Measurements from ENCODE around the gene COQ8B.
"Not testable (repeated sequence)": the region's sequence is repeated elsewhere in the genome, so short reads cannot be mapped to it uniquely, and the experiment has no call there.

Gene COQ8B

DNA sequence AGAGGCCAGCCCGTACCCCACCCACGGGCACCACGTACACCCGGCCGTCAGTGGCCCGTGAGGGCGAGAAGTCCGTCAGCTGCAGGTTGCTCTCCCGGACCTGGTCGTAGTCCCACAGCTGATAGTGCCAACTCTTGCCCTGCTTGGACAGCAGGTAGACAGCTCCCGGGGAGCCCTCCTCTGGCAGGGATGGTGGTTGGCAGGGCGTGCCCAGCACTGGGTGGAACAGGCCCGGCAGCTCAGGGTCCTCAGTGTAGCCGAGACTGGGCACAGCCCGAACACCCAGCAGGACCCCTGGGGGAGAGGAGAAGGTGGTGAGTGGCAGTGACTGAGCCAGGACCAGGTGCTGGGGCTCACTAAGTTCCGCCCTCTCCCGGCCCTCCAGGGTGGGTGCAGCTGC lies 25.8 kb upstream of the COQ8B start:
- DNase-seq (ENCODE audit: low spot score) = no peak

DNA sequence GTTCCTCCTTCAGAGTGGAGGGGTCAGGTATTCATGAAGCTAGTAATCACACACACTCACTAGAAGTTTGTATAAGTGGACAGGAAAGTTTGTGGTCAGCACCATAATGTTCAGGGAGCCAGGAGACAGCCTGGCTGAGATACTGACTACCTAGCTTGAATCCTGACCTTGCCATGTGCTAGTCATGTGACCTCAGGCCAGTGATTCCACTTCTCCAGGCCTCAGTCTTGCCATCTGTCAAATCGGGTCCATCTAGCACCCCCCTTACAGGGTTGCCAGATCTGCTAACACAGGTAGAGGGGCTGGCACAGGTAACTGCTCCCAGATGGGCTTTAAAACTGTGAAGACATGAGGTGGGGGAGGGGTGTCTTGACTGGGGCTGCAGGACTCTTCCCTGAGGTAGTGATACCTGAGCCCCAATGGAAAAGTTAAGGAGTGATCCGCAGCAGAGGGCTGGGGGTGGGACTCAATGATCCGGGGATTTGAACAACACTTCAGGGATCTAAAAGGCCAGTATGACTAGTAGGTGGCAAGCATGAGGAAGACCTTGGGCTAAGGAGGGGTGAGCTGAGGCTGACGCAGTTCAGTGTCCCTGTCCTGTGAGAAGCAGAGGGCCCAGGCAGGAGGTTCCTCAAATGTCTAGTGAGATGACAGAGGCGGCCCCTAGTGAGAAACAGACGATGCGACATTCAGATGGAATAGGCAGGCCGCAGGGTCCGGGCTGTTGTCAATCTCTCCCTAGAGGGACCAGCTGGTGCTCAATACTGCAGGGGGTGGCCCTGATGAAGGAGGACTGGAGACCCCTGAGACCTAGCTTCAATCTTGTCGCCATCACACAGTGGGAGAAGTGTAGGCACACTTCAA lies 25.1 kb upstream of the COQ8B start:
- DNase-seq (ENCODE audit: low spot score) = no peak

DNA sequence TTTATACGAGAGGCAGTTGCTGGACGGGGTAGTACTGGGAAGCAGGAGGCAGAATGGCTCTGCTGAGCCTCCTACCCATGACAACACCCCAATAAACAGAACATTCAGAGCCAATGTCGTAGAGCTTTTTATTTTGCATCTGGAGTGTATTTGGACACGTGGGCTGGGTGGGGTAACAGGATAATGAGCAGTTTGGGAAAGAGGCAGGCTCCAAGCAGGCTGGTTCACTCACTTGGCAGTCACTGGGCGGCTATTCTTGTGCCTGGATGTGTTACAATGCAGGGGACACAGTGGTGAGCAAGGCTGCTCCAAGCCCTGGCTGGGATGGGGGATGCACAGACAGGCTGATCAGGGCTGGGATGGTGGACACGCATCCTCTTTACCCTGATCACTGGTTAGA lies 24.1 kb upstream of the COQ8B start:
- no peak for DNase-seq (ENCODE audit: low spot score)

DNA sequence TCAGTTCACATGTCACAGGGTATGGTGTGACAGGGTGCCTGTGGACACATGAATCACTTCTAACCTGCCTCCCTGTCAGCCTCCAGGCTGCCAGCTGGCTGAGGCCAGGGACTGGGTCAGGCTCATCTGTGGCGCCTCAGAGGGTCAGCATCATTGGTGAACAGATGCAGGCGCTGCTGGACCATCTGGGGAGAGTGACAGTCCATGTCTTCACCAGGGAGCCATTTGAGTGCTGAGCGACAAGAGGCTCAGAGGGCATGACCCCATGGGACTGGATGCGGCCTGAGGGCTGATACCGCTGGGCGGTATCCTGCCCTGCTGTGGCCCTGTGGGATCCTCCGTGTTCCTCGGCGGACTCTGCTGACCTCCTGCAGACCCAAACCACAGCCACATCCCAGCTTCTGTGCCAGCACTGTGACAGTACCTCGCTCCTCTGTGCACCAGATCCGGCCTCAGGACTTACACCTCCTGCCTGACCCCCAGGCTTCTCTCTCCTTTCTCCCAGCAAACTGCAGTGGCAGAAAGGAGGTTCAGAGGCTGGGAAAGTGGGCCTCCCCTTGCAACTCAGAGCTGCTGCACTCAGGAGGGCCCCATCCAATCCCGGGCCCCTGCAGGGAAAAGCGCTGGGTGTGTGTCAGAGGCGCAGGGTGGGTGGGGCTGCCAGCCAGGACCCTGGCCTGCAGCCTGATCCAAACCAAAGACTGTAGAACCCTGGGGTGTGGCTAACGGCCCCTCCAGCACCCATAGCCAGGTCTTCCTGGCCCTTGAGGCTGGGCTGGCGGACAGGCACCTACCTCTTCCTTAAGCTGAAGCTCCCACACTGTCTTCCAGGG lies 23.4 kb upstream of the COQ8B start:
- DNase-seq (ENCODE audit: low spot score) = no peak

DNA sequence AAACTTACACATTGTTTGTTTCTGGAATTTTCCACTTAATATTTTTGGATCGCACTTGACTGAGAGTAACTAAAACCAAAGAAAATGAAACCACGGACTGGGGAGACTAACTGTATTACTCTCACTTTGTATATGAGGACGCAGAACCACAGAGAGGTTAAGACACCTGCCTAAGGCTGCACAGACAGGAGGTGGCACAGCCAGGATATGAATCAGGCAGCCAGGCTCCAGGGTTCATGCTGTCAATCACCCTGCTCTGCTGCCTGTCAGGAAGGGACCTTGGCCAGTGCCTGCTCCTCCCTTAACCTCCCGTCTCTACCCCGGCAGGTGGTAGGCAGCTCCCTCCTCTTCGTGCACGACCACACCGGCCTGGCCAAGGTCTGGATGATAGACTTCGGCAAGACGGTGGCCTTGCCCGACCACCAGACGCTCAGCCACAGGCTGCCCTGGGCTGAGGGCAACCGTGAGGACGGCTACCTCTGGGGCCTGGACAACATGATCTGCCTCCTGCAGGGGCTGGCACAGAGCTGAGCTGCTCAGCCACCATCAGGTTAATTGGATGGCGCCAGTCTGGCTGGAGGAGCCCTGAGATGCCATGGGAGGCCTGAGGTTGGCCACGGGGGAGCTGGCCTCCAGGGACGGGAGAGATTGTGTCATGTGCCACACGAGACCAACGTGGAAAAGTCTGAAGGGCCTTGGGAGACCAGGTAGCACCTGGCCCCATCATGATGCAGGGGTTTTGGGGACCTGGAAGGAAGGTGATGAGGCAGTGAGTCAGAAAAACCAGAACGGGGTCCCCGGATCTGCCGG lies 22.5 kb upstream of the COQ8B start:
- no peak for DNase-seq (ENCODE audit: low spot score)

DNA sequence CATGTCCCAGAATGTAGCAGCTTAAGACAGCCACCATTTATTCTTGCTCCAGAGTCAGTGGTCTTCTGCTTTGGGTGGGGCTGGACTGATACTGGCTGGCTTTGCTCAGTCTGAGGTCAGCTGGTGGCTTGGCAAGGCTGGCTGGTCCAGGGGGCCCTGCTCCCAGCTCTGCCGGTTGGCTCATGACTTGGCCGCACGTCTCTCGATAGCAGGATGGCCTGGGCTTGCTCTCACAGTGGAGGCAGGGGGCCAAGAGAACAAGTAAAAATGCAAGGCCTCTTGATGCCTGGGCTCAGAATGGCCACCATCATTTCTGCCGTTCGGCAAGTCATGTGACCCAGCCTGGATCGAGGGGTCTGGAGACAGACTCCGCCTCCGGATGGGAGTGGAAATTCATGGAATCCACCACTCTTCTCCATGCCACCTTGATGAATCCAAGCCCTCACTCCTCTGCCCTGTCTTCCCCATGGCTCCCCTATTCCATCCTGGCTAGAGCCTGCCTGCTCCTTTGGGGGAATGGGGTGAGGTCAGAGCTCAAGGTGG lies 20.5 kb upstream of the COQ8B start:
- no peak for DNase-seq (ENCODE audit: low spot score)

DNA sequence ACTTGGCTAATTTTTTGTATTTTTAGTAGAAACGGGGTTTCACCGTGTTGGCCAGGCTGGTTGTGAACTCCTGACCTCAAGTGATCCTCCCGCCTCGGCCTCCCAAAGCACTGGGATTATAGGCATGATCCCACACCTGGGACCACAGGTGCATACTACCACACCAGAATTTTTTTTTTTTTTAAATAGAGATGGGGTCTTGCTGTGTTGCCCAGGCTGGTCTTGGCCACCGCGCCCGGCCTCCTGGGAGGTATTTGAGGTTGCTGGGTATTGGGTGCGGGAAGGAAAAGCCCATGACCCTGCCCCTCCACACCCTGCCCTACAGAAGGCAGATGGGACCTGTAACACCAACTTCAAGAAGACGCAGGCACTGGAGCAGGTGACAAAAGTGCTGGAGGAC lies 20.0 kb upstream of the COQ8B start:
- no peak for DNase-seq (ENCODE audit: low spot score)

DNA sequence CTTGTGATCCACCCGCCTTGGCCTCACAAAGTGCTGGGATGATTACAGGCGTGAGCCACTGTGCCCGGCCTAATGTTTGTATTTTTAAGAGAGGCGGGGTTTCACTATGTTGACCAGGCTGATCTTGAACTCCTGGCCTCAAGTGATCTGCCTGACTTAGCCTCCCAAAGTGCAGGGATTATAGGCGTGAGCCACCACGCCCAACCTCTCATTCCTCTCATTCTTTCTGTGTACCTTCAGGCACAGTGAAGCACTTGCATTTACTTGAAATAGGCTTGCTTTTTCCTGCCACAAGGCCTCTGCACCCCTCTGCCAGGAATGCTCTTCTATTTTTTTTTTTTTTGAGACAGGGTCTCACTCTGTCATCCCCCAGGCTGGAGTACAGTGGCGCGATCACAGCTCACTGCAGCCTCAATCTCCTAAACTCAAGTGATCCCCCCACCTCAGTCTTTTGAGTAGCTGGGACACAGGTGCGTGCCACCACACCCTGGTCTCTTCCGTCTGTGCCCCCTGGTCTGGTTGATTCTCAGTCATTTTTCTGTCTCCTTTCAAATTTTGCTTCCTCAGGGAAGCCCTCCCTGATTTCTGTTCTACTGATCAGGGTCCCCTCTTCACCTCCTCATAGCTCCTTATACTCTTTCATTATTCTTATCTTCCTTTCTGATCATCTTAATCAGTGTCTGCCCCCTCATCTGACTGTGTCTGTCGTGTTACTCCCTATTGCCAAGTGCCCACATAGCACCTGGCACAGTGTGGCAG lies 18.5 kb upstream of the COQ8B start:
- DNase-seq (ENCODE audit: low spot score) = no peak

DNA sequence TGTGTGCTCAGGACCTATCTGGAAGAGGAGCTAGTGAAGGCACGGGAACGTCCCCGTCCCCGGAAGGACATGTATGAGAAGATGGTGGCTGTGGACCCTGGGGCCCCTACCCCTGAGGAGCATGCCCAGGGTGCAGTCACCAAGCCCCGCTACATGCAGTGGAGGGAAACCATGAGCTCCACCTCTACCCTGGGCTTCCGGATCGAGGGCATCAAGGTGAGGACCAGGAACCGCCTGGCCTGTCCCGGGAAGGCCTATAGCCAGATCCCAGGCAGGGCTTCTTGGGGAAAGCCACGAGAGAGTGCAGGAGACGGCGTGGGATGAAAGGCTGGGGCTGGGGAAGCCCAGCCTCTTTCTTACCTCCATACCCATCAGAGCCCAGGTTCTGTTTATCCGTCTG lies 16.5 kb upstream of the COQ8B start:
- DNase-seq (ENCODE audit: low spot score) = no peak

DNA sequence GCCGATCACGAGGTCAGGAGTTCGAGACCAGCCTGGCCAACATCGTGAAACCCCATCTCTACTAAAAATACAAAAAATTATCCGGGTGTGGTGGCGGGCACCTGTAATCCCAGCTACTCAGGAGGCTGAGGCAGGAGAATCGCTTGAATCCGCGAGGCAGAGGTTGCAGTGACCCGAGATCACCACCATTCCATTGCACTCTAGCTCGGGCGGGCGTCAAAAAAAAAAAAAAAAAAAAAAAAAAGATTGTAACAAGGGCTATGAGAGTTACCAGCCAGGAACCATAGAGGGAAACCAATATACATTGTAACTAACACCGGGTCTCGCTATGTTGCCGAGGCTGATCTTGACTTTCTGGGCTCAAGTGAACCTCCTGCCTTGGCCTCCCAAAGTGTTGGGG lies 15.6 kb upstream of the COQ8B start:
- DNase-seq (ENCODE audit: low spot score) = not testable (repeated sequence)

DNA sequence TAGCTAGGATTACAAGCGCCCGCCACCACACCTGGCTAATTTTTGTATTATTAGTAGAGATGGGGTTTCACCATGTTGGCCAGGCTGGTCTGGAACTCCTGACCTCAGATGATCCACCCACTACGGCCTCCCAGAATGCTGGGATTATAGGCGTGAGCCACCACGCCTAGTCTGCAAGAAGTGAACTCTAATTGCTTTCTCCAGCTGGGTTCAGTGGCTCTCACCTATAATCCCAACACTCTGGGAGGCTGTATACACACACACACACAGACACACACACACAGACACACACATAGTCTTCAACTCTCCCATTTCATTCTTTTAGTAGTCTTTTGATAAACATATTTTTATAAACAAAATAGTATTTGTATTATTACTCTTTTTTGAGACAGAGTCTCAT lies 13.4 kb upstream of the COQ8B start:
- DNase-seq (ENCODE audit: low spot score) = not testable (repeated sequence)

DNA sequence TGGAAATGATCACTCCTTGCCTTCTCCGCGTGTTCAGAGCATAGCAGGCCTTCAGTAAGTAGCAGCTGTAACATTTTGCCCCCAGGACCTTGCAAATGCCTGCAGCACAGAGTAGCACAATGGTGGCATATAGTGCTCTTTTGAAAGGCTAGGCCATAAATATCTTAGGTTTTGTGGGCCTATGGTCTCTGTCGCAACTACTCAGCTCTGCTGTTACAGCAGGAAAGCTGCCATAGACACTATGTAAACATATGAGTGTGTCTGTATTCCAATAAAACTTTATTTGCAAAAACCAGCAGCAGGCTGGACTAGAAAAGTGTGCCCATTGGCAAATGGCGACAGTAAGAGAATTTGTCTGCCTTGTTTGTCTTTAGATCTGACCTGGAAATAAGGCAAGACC lies 9.6 kb upstream of the COQ8B start:
- no peak for DNase-seq (ENCODE audit: low spot score)

DNA sequence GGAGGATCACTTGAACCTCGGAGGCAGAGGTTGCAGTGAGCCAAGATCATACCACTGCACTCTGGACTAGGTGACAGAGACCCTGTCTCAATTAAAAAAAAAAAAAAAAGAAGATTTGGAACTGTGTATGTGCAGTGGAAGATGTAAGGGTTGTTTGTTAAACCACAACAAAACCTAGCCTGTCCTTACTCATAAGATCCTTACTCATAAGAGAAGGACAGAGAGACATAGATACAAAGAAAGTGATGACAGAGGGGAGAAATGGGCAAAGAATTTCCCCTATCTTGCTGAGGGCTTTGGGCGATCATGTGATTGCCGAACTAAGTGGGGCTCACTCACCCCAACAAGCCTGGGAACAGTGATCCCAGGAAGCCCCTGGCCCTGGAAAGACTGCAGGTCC lies 8.2 kb upstream of the COQ8B start:
- no peak for DNase-seq (ENCODE audit: low spot score)

DNA sequence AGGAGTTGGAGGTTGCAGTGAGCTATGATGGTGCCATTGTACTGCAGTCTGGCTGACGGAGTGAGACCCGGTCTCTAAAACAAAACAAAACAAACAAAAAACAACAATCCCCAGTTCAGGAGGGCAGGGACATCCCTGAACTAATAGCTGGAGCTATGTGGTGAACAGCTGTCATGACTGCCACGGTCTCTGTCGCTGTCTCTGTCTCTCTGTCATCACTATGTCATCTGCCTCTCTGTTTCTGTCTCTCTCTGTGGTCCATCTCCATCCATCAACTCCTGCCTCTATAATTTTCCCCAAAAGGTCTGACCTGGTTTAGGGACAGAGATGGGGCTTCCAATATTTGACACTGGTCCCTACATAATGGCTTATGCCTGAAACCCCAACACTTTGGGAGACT lies 7.6 kb upstream of the COQ8B start:
- DNase-seq (ENCODE audit: low spot score) = no peak

DNA sequence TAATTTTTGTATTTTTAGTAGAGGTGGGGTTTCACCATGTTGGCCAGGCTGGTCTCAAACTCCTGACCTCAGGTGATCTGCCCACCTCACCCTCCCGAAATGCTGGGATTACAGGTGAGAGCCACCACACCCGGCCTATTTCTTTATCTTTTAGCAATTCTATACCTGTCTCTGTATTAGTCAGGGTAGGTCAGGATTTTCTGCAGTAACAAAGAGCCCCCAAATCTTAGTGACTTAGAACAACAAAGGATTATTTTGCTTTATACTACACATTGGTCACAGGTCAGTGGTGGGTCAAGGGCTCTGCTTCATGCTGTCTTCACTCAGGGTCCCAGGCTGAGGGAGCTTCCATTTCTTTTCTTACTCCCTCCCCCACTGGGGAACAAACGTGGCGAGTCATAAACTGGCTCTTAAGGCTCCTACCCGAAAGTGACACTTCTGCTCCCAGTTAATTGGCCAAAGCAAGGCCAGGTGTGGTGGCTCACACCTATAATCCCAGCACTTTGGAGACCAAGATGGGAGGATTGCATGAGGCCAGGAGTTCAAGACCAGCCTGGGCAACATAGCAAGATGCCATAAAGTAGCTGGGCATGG lies 7.1 kb upstream of the COQ8B start:
- DNase-seq (ENCODE audit: low spot score) = no peak

DNA sequence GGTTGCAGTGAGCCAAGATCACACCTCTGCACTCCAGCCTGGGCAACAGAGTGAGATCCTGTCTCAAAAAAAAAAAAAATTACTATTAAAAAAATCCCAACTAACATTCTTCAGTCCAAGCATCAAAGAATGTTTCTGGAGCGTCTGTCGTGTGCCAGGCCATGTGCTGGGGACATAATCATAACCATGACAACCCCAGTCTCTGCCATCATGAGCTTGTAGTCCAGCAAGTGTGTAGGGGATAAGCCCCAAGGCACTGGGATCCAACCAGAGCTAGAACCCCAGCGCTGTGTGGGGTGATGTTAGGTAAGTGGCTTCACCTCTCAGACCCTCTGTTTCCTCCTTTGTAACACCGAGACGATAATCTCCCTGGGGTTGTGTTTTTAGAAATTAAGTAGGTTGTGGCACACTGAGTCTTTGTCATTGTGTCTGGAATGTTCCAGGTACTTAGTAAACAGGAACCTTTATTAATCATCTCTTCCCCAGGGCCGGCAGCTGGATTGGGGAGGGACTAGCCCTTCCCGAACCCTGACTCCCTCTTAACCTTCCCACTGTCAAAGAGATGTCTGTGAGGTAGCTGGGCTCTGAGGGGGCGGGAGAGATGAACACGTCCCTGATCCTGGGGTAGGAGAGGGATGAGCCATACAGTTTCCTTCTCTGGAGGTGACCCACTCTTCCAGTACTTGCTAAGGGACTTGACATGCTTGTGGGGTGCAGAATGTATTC lies 5.4 kb upstream of the COQ8B start:
- no peak for DNase-seq (ENCODE audit: low spot score)

DNA sequence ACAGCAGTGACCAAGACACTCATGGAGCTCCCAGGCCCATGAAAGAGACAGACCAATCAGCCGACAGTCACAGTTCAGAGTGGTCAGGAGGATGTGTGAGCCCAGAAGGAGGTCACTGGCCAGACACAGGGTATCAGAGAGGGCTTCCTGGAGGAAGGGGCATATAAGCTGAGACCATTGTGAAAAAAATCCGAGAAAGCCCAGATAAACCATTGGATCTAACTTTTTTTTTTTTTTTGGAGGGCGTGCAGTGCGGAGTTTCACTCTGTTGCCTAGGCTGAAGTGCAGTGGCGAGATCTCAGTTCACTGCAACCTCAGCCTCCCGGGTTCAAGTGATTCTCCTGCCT lies 4.4 kb upstream of the COQ8B start:
- no peak for DNase-seq (ENCODE audit: low spot score)

DNA sequence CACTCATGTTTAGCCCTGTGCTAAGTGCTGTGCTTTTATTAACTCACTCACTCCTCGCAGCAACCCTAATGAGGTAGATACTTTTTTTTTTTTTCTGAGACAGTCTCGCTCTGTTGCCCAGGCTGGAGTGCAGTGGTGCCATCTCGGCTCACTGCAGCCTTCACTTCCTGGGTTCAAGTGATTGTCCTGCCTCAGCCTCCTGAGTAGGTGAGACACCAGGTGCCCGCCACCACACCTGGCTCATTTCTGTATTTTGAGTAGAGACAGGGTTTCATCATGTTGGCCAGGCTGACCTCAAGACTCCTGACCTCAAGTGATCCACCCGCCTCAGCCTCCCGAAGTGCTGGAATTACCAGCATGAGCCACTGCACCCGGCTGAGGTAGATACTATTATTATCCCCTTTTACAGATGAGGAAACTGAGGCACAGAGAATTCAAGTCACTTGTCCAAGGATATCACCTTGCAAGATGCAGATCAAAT lies 2.8 kb upstream of the COQ8B start:
- DNase-seq (ENCODE audit: low spot score) = no peak

DNA sequence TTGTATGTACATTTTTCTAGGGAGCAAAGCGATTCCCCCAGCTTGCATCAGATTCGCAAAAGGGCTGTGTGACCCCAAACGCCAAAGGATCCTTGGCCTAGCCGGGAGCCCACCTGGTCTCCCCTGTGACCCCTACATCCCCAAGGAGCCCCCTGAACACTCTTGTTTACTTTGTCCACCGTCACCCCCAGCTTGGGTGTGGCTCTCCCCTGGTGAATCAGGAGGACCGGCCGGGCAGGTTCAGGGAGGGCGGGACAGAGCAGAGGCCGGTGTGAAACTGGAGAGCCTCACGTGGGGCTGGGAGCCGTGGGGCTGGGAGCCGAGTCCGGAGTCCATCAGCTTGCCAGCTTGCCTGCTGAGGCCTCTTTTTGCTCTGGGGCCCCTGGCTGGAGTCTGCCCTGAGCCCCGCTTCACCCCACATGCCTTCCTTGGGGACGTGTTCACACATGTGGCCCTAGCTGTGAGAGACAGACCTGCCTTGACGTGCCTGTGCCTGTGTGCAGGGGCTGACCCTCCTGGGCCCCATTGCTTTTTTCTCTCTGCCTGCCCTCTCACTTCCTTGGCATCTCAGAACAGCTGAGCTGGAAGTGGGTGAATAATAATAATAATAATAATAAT lies 2.2 kb upstream of the COQ8B start:
- peak; percentile 58 for DNase-seq (ENCODE audit: low spot score)
